Stimulated activated CD4-positive, alpha-beta T cell treated with anti-CD3 and anti-CD28 coated beads, Interleukin-4, amount 100 ng/mL, for 48 hours (primary cell): ENCODE measurements around the gene SH3RF3.

Experiments used
- DNase-seq, 2 donors: peaks; one replicate each; pipeline ENCODE4 v3.0.0-alpha.2; 2020; ENCODE audit warnings: low read depth in 2 of 2

SH3RF3 gene

DNA sequence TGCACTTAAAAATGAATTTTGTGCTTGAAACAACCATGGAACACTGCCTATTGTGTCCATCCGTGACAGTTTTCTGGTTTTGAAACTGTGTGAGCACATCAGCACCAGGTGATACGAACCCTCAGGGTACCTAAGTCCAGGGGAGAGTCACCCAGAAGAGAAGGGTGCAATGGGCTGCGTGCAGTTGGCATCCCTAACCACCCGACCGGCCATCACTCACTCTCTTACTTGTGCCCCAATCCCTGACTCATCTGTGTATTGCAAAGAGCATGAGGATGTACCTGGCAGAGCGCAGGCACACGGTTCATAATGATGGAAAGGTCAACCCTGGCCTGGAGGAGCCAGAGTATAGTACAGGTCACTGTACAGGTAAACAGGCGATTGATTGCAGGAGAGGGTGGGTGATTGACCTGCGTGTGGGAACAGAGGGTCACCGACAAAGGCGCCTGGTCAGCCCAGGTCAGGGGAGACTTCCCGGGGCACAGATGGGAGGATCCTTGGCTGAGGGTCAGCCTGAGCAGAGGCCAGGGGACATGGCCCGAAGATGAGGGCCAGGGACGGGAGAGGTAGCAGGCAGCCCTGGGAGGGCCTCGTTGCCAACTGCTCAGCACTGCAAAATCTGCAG is 324.5 kb downstream of the SH3RF3 start:
- no peak for DNase-seq

GRCh38 chr2:109454304-109454703 is 325.3 kb downstream of the SH3RF3 start:
- no peak for DNase-seq

- DNase-seq: no peak
Measured at GRCh38 chr2:109454765-109455394, 325.9 kb downstream of the SH3RF3 start.

- DNase-seq: no peak
Measured at GRCh38 chr2:109455731-109456691, 327.0 kb downstream of the SH3RF3 start.

- DNase-seq: no peak
Measured at GRCh38 chr2:109456776-109457175, 327.8 kb downstream of the SH3RF3 start.

- DNase-seq: no peak
Measured at GRCh38 chr2:109457366-109457765, 328.4 kb downstream of the SH3RF3 start.

DNA sequence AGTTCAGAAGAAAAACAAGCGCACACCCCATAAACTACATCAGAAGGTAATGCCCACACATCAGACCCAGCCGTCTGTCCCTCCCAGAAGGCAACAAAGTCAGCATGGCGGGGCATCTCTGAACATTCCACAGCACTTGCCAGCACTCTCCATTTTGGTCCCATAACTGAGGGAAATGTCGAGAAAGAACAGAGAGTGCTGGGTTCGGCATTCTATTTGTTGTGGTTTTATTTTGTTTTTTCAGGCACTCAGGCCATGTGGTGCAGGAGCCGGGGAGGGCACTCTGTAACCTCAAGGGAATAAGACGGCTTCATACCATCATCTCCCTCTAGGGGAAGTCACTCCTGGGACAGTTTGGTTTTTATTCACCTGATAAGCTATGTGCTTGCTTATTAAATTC is 328.8 kb downstream of the SH3RF3 start:
- no peak for DNase-seq

DNA sequence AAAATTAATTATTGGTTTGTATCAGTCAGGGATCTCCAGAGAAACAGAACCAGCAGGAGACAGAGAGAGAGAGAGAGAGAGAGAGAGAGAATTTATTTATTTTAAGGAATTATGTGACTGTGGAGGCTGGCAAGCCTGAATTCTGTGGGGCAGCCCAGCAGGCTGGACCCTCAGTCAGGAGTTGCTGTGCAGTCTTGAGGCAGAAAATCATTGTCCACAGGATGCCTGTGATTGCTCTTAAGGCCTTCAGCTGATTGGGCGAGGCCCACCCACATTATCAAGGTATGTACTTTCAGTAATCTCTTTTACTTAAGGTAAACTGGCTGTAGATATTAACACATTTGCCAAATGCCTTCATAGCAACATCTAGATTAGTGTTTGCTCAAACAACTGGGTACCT is 329.5 kb downstream of the SH3RF3 start:
- DNase-seq: no peak

- DNase-seq: no peak
Measured at GRCh38 chr2:109459485-109459884, 330.5 kb downstream of the SH3RF3 start.

DNA sequence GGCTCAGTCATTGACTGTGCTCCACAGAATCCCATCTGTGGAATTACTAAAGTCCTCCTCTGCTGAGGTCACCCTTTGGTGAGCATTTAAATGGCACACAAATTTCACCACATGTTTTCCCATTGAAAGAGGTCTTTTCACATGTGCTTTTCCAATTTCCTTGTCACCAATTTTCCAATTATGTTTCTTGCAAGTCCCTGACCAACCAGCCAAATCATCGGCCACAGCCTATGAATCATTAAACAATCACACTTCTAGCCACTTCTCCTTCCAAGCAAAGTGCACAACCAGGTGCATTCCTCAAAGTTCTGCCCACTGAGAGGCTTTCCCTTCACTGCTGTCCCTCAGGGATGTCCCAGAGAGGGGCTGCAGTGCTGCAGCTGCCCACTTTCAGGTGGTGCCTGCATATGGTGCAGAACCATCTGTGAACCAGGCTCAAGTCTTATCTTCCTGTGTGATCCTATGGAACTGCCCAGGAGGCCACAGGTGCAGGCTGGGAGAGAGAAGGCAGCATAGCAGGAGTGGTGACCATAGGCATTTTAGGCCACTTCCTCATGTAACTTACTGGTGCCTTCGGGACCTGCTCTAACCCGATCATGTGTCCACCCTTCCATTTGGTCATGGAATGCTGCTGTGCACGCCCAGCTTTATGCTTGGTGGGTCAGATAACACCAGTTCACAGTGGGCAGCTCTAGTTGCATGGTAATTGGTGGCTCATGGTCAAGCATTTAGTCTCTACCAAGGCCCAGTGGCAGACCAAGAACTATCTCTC is 331.7 kb downstream of the SH3RF3 start:
- DNase-seq: no peak

DNA sequence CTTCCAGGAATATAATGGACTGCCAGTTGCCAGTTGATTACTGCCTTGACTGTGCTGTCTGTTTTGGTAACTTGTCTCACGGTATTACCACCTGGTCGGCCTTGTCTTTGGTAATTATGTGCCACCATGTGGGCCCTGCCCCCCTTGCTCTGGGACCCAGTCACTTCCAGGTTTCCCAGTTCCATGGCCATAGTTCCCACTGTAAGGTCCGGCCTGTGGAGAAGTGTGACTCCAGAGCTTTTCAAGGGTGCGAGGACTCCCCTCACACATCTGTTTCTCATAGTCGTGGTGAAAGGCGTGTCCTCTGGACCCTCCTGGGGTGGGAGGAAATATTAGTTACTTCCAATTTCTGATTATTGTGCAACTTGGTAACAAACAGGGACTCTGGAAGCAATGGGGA is 334.2 kb downstream of the SH3RF3 start:
- DNase-seq: no peak

DNA sequence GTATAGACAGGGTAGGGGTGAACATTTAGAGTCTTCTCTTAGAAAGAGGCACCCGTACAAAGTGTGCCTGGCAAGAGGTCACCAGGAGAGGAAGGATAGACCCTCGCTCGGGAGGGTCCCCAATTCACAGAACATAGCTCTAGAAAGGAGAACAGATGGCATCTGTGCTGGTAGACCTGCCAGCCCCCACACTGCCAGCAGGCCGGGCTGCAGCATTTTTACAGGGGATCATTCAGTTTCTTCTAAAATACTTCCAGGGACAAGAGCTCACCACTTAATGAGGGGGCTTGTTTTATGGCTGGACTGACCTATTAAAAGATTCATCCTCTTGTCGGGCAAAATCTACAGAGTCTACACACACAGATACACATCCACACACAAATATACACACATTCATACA is 334.9 kb downstream of the SH3RF3 start:
- DNase-seq: no peak

- no peak for DNase-seq
Measured at GRCh38 chr2:109466674-109467575, 337.9 kb downstream of the SH3RF3 start.

DNA sequence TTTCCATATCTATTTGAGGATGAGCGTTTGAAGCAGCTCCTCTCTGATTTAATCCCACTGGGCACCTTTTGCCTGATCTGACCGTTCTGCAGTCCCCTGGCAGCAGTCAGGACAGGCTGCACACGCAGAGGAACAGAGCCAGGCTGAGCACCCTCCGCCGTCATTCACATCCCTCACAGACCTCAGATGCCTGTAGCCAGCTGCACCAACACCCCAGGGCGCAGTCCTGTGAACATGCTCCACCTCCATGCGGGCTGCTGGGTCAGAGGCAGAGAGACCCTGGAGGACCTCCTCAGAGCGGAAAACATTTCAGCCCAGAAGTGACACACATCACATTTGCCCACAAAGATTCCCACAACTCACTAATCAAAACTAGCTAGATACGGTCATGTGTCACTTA is 338.7 kb downstream of the SH3RF3 start:
- no peak for DNase-seq

DNA sequence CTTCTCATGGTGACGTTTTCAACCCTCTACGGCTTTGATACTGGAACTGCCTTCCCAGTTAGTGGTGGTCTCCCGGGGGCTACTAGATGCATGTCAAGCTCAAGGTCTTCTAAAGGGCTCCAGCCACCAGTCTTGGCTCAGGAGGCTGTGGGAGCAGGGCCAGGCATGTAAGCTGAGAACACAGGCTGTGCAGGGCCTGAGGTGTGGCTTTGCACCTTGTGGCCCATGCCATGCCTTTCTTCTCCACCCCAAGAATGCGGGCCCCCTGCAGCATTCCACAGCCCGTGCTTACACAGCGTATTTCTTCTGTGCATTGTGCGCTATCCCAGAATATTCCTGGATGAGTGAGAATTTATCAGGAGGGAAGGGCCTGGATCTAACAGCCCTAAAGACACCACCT is 339.9 kb downstream of the SH3RF3 start:
- no peak for DNase-seq

- no peak for DNase-seq
Measured at GRCh38 chr2:109471658-109472057, 342.7 kb downstream of the SH3RF3 start.

DNA sequence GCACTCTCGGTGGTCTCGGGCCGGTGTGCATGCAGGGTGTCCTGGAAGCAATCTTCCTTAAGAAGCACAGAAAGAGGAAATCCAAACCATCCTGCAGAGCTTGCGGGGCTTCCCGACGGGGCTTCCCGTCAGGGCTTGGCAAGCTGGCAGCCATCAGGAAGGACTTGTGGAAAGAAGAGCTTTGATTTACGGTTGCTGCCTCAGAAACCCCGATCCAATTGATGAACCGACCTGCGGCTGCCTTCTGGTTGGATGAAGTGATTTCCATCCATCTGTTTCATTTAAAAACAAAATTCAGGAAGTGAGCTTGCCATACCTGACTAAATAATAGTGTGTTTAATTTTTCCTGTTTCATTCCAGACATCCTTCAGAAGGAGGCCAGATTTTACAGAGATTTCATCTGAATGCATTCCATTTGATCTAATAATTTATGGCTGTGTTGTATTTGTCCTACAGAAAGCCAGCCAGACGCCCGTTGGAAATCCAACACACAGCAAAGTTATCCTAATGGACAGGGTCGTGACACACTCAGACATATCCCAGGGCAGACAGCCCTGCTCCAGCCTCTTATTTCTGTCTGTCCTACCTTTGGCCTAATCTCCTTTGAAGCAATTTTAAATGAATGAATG is 343.4 kb downstream of the SH3RF3 start:
- no peak for DNase-seq

DNA sequence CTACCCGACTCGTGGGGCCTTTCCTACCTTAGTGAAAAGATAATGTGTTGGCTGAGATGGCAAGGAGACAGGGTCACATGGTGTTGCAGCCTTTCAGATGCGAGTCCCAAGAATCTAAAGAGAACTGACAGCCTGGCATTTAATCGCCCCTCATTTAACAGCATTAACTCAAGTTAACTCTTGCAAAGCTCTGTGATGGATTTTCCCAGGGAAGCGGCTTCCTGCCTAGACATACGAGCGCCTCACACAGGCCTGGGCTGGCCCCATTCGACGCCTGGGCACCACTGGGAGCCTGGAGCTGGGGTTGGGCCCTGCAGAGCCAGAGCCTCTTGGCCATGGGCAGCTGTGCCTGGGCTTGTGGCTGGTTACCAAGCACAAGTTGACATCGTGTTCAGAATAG is 344.0 kb downstream of the SH3RF3 start:
- no peak for DNase-seq

GRCh38 chr2:109473616-109474318 is 344.8 kb downstream of the SH3RF3 start:
- no peak for DNase-seq

DNA sequence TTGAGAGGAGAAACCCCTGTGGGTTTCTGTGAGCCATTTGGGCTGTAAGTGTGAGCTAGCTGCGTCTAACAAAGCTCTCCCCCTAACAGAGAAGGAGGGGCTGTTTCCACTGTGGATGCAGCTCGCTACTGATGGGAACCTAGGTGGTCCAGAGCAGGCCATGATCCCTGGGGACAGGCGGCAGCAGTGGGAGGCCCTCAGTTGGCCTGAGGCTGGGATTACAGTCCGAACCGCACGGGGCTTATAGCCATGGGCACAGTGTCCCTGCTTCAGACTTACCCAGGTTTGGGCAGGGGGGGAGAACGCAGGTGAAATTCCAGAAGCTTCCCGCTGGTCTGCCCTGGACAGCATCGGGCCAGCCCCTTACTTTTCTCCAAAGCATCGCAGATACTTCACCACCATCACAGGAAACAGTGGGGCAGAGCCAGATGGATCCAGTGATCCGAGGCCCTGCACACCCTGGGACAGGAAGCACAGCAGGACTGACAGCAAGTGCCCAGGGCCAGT is 345.4 kb downstream of the SH3RF3 start:
- no peak for DNase-seq
